HG03354 (cell line): ENCODE data around the gene HNRNPA3.
"Not testable (repeated sequence)": the region's sequence is repeated elsewhere in the genome, so short reads cannot be mapped to it uniquely, and the experiment has no call there.

Experiments
- ATAC-seq: cut with Tn5 transposase; IDR thresholded peaks from one replicate; pipeline ENCODE4 v1.9.1; 2021; ENCODE audit warnings: mild to moderate bottlenecking; ENCODE audit not compliant: unreplicated experiment, poor library complexity, severe bottlenecking

Gene HNRNPA3

DNA sequence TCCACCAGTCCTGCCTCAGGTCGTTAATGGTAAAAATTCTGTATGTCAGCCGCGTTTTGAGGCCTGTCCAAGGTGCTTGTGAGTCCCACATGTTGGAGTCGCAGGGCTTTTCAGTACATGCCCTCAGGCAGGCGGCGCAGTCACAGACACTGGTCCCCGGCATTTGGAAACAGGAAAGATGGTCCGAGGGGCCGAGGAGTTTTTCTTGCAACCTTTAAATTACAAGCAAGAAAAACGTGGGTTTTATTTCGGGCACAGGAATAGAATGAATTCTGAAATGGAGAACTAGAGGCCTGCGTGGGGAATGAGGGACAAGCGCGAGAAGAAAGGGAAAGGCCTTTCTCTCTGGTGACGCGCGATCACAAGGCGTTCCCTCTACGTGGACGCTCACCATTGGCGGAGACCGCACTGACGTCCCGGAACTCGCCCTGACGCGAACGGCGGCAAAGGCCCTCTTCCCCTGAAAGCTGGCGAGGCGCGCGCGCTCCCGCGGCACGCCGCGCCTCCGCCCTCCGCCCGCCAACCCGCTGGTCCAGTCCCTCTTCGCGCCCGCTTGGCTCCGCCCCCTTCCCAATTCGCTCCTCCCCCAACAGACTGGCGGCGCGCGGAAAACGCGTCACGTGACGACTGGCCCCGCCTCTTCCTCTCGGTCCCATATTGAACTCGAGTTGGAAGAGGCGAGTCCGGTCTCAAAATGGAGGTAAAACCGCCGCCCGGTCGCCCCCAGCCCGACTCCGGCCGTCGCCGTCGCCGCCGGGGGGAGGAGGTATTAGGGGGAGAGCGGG, at the start of gene HNRNPA3:
Gene HNRNPA3, plus strand, starts transcription at position 689 of the 785 bp plus-strand sequence. Its CDS starts 6 bp downstream, at position 695.
- peak; percentile 85 for ATAC-seq

- peak; percentile 0 for ATAC-seq
Measured at GRCh38 chr2:177164131-177164530, 48.5 kb upstream of the HNRNPA3 start.

DNA sequence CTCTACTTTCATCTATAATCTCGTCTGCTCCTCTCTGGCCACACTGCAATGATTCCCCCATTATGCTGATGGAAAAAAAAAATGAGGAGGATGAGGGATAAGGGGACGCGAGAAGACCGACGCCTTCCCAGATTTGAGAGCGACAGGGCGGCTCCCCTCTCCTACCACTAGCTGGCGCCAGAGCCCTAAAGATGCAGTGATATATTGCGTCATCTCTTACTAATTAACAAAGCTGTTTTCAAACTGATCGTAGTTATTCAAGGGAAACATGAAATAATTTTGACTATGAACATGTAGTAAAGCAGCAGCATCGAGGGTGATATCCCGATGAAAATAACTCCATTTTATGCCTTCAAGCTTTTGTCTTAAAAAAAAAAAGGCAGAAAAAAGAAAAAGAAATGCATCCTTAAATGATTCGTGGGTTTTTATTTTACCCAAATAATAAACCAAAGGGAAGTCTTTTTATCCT, 48.0 kb upstream of the HNRNPA3 start:
- peak; percentile 73 for ATAC-seq

DNA sequence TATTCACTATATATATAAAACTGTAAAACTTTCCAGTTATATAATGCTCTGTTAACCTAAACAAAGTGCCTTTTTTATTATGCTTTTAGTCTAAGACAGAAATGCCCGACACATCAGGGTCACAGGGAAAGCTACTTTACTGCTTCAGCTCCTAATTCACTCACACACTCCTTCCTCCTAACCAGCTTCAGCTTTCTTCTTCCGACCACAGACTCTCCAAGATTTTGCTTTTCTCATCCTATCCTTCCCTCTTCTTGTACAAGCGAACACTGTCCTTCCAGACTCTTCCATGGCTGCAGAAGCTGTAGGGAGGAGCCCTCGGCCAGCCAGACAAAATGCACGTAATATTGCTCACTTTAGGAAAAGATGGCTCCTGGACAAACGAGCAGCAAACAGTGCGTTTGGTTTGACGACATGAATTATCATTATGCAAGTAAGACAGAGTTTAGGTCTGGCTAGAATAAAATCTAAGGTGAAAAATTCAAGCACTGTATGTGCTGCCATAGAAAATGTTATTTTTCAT, 47.5 kb upstream of the HNRNPA3 start:
- ATAC-seq: peak; percentile 35

- ATAC-seq: peak; percentile 57
Measured at GRCh38 chr2:177165721-177166711, 46.6 kb upstream of the HNRNPA3 start.

DNA sequence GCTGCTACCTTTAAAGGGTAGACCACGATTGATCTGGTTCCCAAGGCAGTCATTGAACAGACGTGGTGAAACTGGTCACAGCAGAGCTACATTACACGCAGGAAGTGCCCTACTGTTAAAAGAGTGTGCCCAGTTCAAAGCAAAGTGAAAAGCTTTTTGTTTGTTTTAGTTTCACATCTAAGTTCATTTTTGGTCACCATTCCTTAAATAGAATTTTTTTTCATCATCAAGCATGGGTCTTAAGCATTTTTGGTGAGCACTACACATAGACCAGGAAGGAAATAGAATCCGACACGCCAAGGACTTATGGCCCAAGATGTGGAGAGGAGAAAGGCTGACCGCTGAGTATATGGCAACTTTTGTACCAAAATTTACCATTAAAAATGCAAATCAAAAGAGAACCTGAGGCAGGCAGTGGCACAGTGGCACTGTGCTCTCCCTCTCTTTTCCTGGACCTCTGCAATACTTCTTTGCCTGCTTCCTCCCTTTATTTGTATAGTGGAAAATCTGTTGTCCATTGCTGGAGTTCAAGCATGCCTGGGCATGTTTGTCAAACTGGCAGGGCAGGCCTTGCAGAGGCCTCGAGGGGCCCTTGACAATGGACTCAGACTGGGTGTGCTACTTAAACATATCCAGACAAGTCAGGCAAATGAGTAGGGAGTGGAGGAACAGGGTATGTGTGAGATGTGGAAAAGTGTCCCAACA, 42.6 kb upstream of the HNRNPA3 start:
- ATAC-seq: peak; percentile 72

GRCh38 chr2:177171418-177171865, 41.2 kb upstream of the HNRNPA3 start:
- ATAC-seq: no peak

GRCh38 chr2:177172034-177172880, 40.3 kb upstream of the HNRNPA3 start:
- no peak for ATAC-seq

GRCh38 chr2:177174486-177174885, 38.1 kb upstream of the HNRNPA3 start:
- ATAC-seq: no peak

GRCh38 chr2:177175917-177176668, 36.5 kb upstream of the HNRNPA3 start:
- ATAC-seq: no peak

DNA sequence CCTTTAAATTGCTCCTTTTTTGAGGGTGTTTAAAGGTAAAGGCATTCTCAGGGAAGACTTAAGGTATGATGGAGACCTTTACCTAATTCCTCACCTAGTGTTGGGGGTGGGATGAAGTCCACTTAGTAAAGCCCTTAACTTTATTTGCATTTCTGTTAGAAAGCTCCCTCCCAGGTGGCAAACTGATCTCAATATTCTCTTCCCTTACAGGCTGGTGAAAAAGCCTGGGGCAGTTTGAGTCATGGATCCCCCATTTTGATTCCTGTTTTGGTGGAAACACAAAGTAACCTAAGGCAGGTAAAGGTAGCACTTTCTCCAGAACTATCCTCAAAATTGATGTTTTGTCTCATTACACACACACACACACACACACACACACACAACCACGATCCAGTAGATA, 33.8 kb upstream of the HNRNPA3 start:
- ATAC-seq: no peak

GRCh38 chr2:177179227-177179626, 33.4 kb upstream of the HNRNPA3 start:
- ATAC-seq: no peak

DNA sequence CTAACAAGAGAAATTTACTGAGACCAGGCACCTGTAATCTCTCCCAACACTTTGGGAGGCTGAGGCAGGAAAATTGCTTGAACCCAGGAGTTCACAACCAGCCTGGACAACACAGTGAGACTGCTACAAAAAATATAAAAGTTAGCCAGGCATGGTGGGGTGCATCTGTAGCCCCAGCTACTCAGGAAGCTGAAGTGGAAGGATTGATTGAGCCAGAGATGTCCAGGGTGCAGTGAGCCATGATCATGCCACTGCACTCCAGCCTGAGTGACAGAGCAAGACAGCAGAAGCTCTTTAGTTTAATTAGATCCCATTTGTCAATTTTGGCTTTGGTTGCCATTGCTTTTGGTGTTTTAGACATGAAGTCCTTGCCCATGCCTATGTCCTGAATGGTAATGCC, 32.9 kb upstream of the HNRNPA3 start:
- not testable (repeated sequence) for ATAC-seq

GRCh38 chr2:177180269-177181000, 32.2 kb upstream of the HNRNPA3 start:
- ATAC-seq: no peak

DNA sequence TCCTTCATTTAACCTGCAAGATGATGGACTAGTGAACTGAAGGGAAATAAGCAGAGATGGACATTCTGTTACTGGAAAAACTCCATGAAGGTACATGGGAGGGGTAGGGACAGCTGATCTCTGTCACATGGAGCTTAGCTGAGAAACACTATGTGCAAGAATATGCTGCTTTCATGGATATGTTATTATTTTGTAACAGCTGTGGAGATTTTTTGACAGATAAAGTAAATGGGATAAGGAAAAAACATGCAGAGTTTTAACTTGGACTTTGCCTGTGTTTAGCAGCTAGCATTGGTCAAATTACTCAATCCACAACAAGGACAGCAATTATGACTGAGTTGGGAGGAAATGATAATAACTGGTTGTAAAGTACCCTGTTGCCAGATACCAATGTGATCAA, 28.7 kb upstream of the HNRNPA3 start:
- ATAC-seq: no peak

GRCh38 chr2:177184606-177185005, 28.0 kb upstream of the HNRNPA3 start:
- no peak for ATAC-seq

DNA sequence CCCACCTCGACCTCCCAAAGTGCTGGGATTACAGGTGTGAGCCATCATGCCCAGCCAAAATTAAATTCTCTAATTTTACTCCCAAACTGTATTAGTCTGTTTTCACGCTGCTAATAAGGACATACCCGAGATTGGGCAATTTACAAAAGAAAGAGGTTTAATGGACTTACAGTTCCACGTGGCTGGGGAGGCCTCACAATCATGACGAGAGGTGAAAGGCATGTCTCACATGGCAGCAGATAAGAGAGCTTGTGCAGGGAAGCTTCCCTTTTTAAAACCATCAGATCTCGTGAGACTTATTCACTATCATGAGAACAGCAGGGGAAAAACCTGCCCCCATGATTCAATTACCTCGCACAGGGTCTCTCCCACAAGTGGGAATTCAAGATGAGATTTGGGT, 26.6 kb upstream of the HNRNPA3 start:
- not testable (repeated sequence) for ATAC-seq
